SU-DHL-6 (cell line): ENCODE results near the gene BTBD2.
A peak's percentile ranks its signal among the peaks of the same experiment; 100 is the strongest.

Experiments used
- H2AFZ ChIP-seq: fragments of 200-600 bp; sonication (generic); 2 replicates; pipeline ENCODE4 v1.6.1; 2014; ENCODE audit warnings: low read depth, mild to moderate bottlenecking, moderate library complexity, mixed read lengths, antibody characterized with exemption, low read length; ENCODE audit not compliant: severe bottlenecking
- H3F3A ChIP-seq: fragments of 200-600 bp; shearing (Covaris generic); 2 replicates; pipeline ENCODE4 v1.6.0; 2016; ENCODE audit warnings: antibody characterized with exemption, mild to moderate bottlenecking; ENCODE audit not compliant: insufficient read depth
- H3K27ac ChIP-seq: fragments of 200-600 bp; sonication (generic); 2 replicates; pipeline ENCODE4 v1.5.1; 2016; ENCODE audit warnings: low read depth, mild to moderate bottlenecking, low read length, moderate library complexity, mixed read lengths
- H3K27me3 ChIP-seq: fragments of 200-600 bp; sonication (generic), shearing (Covaris generic); 2 replicates; pipeline ENCODE4 v1.6.0; 2014; ENCODE audit warnings: mild to moderate bottlenecking, low read length
- H3K36me3 ChIP-seq: fragments of 200-600 bp; sonication (generic); 2 replicates; pipeline ENCODE4 v1.6.1; 2014; ENCODE audit warnings: mild to moderate bottlenecking, low read length, mixed read lengths
- H3K4me2 ChIP-seq: fragments of 300-600, 200-600 bp; shearing (Covaris generic), sonication (generic); 2 replicates; pipeline ENCODE4 v1.6.0; 2014; ENCODE audit warnings: low read length, low read depth, mild to moderate bottlenecking; ENCODE audit not compliant: poor library complexity, severe bottlenecking
- H3K4me3 ChIP-seq: fragments of 200-600 bp; sonication (generic); 2 replicates; pipeline ENCODE4 v1.5.1; 2014; ENCODE audit warnings: antibody characterized with exemption, low read length, mild to moderate bottlenecking, mixed read lengths; ENCODE audit not compliant: insufficient read depth, poor library complexity, severe bottlenecking
- H3K79me2 ChIP-seq: fragments of 200-600 bp; sonication (generic); 2 replicates; pipeline ENCODE4 v1.6.1; 2014; ENCODE audit warnings: mild to moderate bottlenecking, low read length, moderate library complexity; ENCODE audit not compliant: insufficient read depth
- H3K9ac ChIP-seq: fragments of 200-600 bp; sonication (generic); 2 replicates; pipeline ENCODE4 v1.7.0; 2014; ENCODE audit warnings: mild to moderate bottlenecking, low read length
- H3K9me2 ChIP-seq: fragments of 200-600 bp; sonication (generic); replicated peaks from 2 replicates; pipeline ENCODE4 v1.6.1; 2014; ENCODE audit warnings: low read length; ENCODE audit not compliant: insufficient read depth
- H3K9me3 ChIP-seq: fragments of 200-600 bp; sonication (generic); 2 replicates; pipeline ENCODE4 v1.6.1; 2014; ENCODE audit warnings: low read length, mixed read lengths; ENCODE audit not compliant: insufficient read depth
- H4K20me1 ChIP-seq: fragments of 200-600 bp; sonication (generic); 2 replicates; pipeline ENCODE4 v1.6.1; 2014; ENCODE audit warnings: low read depth, mild to moderate bottlenecking, antibody characterized with exemption, low read length, moderate library complexity, mixed read lengths
- EZH2phosphoT487 ChIP-seq: fragments of 200-600 bp; sonication (generic), shearing (Covaris generic); conservative IDR thresholded peaks from 2 replicates; pipeline ENCODE4 v1.6.1; 2018; ENCODE audit warnings: mild to moderate bottlenecking, antibody characterized with exemption, low read length, moderate library complexity, mixed read lengths
- TF ChIP-seq, protein P1 (sequence below): fragments of 200-600 bp; sonication (generic); IDR thresholded peaks from one replicate; pipeline ENCODE4 v1.5.1; 2017; ENCODE audit warnings: antibody characterized with exemption, mild to moderate bottlenecking, low read length, moderate library complexity; ENCODE audit not compliant: insufficient read depth, poor library complexity, severe bottlenecking

The BTBD2 gene

DNA sequence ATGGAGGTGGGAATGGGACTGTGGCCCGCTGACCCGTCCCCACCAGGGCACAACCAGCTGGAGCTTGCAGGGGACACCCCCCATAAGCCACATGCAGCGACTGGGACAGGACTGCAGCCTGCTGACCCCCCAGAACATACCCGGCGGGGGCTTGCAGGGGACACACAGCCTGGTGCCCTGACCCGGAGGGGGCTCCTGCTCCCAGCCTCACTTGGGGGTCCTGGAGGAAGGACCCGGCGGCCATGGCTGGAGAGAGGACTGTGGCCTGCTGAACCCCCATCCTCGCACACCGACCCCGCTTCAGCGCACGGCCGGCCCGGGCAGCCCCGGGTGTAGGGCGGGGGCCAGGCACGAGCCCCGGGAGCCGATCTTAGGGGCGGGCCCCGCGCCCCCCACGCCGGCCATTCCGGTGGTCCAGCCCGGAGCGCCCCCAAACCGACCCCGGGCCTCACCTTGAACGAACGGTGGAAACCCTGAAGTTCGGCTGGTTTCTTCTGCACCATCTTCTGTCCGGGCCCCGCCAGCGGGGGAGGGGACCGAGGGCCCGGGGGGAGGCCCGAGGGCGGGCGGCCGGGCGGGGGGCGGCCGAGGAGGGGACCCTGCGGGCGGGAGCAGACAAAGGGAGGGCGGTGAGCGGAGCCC, 35.0 kb upstream of the BTBD2 start:
- no peaks in the 10 kb centered on the region; the same call in 1 of the 2 replicates for H4K20me1 ChIP-seq

DNA sequence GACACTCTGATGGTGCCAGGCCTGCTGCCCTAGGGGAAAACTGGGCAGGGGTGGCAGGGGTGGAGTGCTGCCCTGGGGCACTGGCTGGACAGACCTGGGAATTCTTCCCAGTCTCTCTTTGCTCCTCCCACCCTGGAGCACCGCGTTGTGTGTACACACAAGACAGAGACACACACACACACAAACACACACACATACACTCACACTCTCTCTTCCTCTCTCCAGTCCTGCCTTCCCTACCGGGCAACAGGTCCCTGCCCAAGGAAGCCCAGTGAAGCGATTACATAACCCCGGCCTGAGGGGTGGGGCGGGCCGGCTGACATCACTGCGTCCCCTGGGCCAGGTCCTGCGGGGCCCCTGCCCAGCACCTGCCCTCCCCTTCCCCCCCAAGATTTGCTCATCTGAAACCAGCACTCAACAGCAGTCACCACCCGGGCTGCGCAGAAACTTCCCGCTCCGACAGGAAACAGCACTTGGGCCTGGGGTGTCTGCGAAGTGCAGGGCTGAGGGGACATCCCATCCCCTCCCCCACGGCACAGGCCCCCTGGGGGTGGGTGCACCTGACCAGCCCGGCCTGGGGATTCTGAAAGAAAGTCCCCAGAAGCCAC, 34.3 kb upstream of the BTBD2 start:
- H3K36me3 ChIP-seq: no peaks in the 10 kb centered on the region
- no peaks in the 10 kb centered on the region for H3K9me3 ChIP-seq
- peak overlapping the region; percentile 71 for H3K27ac ChIP-seq
- H4K20me1 ChIP-seq: no peaks in the 10 kb centered on the region; the same call in 1 of the 2 replicates
- peaks cover 26% of the 10 kb centered on the region for H3F3A ChIP-seq
- peak overlapping the region; percentile 81 for H3K4me3 ChIP-seq
- peaks cover 42% of the 10 kb centered on the region for H3K79me2 ChIP-seq
- H3K4me2 ChIP-seq: peak overlapping the region; percentile 70
- H3K9ac ChIP-seq: peak overlapping the region; percentile 89
- H3K9me2 ChIP-seq: no peaks in the 10 kb centered on the region
- TF ChIP-seq, protein P1, sequence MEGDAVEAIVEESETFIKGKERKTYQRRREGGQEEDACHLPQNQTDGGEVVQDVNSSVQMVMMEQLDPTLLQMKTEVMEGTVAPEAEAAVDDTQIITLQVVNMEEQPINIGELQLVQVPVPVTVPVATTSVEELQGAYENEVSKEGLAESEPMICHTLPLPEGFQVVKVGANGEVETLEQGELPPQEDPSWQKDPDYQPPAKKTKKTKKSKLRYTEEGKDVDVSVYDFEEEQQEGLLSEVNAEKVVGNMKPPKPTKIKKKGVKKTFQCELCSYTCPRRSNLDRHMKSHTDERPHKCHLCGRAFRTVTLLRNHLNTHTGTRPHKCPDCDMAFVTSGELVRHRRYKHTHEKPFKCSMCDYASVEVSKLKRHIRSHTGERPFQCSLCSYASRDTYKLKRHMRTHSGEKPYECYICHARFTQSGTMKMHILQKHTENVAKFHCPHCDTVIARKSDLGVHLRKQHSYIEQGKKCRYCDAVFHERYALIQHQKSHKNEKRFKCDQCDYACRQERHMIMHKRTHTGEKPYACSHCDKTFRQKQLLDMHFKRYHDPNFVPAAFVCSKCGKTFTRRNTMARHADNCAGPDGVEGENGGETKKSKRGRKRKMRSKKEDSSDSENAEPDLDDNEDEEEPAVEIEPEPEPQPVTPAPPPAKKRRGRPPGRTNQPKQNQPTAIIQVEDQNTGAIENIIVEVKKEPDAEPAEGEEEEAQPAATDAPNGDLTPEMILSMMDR: no peak
- no peak for TF ChIP-seq EZH2phosphoT487
- no peak overlapping the region for H2AFZ ChIP-seq
- no peaks in the 10 kb centered on the region for H3K27me3 ChIP-seq

More for the DNA sequence above, 35.0 kb upstream of the BTBD2 start:
- H2AFZ ChIP-seq: no peak overlapping the region
- no peaks in the 10 kb centered on the region for H3K9me3 ChIP-seq
- H3F3A ChIP-seq: peaks cover 27% of the 10 kb centered on the region
- H3K4me2 ChIP-seq: peak overlapping the region; percentile 70
- H3K9ac ChIP-seq: peak overlapping the region; percentile 89
- peaks cover 42% of the 10 kb centered on the region for H3K79me2 ChIP-seq
- H3K9me2 ChIP-seq: no peaks in the 10 kb centered on the region
- no peaks in the 10 kb centered on the region for H3K27me3 ChIP-seq
- H3K36me3 ChIP-seq: no peaks in the 10 kb centered on the region
- TF ChIP-seq, protein P1: no peak
- no peak for TF ChIP-seq EZH2phosphoT487
- peak overlapping the region; percentile 81 for H3K4me3 ChIP-seq
- peak overlapping the region; percentile 71 for H3K27ac ChIP-seq

DNA sequence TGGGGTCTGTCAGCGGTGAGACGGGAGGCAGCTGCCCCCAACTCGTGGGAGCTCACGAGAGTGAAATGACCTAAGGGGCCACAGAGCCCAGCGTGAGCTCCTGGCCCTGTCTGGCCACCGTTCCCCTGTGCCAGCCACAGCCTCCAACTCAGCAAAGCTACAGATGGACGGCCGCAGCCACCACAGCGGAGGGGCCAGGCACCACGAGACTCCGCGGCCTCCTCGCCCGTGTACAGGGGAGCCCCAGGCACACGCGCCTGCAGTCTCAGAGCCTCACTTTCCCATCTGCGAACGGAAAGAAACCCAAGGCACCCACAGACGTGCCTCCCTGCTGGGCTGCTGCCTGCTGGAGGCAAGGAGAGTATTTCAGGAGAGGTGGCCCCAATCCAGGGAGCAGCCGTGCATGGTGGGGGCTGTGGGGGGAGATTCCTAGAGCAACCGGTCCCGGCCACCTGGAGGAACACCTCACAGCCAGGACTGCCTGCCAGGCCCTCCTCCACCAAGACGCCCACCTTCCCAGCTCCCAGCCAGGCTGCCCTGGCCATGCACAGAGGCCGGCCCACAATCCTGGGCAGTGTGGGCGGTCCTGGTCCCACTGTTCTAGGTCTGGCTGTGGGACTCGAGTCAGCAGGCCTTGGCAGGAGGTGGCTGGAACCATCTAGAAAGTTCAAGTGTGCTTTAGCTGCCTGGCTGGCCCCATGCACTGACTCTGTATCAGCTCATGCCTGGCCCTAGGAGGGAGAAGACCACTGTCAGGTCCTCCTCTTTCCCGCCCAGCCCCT, 33.6 kb upstream of the BTBD2 start:
- Histone ChIP-seq H3K36me3 (no peaks in the 10 kb centered on the region), H3K4me3 (peak overlapping the region; percentile 81)
- TF ChIP-seq, protein P1: no peak
- TF ChIP-seq EZH2phosphoT487: no peak

More for the DNA sequence above, 33.6 kb upstream of the BTBD2 start:
- Histone ChIP-seq H4K20me1 (no peaks in the 10 kb centered on the region; the same call in 1 of the 2 replicates), H3K9me2 (no peaks in the 10 kb centered on the region), H3F3A (peaks cover 24% of the 10 kb centered on the region), H2AFZ (no peak overlapping the region), H3K27me3 (no peaks in the 10 kb centered on the region), H3K4me2 (peak overlapping the region; percentile 70), H3K9me3 (no peaks in the 10 kb centered on the region), H3K27ac (peak overlapping the region; percentile 71), H3K79me2 (peaks cover 42% of the 10 kb centered on the region), H3K9ac (peak overlapping the region; percentile 89)
